Measurements from ENCODE around the gene GSTA4.

GSTA4 gene

DNA sequence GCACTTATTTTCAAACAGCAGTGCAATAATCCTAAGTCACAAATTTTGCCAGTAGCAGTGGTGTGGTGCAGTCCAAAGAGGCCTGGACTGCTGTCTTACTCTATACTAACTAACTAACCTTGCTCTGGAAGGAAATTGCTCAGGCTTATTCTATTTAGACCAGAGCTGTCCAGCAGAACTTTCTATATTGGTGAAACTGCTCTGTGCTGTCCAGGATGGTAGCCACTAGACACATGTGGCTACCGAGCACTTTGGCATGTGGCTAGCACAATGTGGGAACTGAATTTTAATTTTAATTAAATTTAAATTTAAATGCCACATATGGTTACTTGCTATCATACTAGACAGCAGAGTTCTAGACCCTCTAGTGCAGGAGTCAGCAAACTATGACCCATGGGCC lies 43.1 kb upstream of the GSTA4 start:
- no peak for DNase-seq (ENCODE audit: low spot score)

DNA sequence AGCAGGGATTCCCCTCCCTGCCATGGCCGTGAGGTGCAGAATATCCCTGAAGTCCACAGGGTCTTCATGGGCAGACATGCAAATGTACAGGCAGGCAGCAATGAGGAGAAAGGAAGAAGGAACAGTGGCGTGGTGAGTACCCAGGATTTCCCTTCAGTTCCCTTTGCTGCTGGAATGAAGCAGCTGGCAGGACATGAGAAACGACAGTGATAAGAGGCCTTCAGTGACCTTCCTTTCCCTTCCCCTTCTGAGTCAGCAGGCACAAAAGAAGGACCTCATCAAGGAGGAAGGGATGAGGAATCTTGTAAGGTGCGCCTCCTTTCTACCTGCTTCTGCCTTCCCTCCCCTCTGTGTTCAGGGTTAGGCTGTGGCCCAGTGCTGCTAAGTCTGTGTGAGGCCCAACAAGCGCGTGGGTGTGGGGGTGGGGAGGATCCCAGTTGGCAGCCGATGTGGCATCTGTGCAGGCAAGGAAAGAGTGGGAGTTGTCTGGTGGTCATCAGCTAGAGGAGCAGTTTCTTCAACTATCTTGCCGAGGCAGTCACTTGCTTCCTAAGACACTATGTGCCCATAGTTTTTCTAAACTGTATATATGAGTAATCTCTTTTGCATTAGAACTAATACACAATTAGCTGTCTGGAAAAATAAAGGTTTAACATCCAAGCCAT lies 40.6 kb upstream of the GSTA4 start:
- TF ChIP-seq, protein P1, sequence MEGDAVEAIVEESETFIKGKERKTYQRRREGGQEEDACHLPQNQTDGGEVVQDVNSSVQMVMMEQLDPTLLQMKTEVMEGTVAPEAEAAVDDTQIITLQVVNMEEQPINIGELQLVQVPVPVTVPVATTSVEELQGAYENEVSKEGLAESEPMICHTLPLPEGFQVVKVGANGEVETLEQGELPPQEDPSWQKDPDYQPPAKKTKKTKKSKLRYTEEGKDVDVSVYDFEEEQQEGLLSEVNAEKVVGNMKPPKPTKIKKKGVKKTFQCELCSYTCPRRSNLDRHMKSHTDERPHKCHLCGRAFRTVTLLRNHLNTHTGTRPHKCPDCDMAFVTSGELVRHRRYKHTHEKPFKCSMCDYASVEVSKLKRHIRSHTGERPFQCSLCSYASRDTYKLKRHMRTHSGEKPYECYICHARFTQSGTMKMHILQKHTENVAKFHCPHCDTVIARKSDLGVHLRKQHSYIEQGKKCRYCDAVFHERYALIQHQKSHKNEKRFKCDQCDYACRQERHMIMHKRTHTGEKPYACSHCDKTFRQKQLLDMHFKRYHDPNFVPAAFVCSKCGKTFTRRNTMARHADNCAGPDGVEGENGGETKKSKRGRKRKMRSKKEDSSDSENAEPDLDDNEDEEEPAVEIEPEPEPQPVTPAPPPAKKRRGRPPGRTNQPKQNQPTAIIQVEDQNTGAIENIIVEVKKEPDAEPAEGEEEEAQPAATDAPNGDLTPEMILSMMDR (IDR thresholded peaks at IDR 0.05), result no peak
- Histone ChIP-seq H3K4me3 (no peak overlapping the region), H3K27ac (no peak overlapping the region)
- DNase-seq (ENCODE audit: low spot score), result no peak

More for the DNA sequence above, 43.1 kb upstream of the GSTA4 start:
- Histone ChIP-seq H3K27ac (no peak overlapping the region), H3K4me3 (no peak overlapping the region)
- TF ChIP-seq, protein P1 (IDR thresholded peaks at IDR 0.05), result no peak

DNA sequence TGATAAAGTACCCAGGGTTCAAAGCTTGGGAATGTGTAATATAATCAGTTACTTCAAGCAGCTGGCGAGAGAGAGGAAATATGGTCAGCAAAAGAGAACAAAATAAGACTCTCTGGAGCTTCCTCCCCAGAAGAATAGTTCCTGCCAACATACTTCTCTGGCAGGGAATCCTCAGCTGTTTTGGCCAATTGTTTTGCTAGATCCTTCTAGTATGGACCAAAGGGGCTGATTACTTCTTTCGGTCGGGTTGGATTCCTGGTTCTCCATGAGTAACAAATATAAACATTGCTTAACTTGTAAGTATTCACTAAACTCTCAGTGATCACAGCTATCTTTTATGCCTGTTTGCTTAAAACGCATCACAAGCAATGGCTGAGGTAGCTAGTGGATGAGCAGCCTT lies 38.7 kb upstream of the GSTA4 start:
- TF ChIP-seq, protein P1 (IDR thresholded peaks at IDR 0.05), result no peak
- no peak overlapping the region for H3K4me3 ChIP-seq
- no peak overlapping the region for H3K27ac ChIP-seq
- DNase-seq (ENCODE audit: low spot score), result no peak

DNA sequence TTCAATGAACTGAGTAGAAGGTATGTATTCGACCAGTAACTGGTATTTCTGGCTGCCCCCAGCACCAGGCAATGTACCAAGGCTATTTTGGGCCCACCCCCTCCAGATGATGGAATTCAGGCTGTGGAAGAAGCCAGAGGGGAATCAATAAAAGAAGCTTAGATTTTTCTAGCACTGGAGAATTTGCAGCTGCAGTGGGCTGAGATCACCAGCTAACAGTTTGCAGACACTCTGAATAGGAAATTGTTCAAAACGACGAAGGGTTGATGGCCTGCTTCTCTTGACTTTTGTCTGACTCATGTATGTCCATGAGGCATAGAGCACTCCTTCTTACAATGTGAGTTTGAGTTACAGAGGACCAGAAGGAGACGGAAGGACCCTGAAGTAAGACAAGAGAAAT lies 37.8 kb upstream of the GSTA4 start:
- DNase-seq (ENCODE audit: low spot score), result no peak
- no peak overlapping the region for H3K4me3 ChIP-seq
- TF ChIP-seq, protein P1 (IDR thresholded peaks at IDR 0.05), result no peak
- H3K27ac ChIP-seq, result peak overlapping the region in 1 of 2 donors; percentile 52

DNA sequence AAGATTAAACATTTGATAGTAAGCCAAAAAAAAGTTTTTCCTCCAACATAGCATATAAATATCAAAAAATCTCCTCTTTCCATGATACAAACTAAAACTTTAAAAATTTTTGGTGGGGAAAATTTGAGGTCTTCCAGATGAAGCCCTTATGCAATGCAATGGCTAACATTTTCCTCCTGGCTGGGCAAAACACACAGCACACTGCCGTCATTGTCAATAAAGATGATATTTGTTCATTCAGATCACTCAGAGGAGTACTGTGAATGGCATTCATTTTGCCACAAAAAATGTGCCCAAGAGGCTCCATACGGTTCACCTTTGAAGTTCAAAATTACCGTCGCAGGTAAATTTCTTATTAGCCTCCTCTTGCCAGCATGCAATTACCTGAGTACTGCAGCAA lies 36.2 kb upstream of the GSTA4 start:
- DNase-seq (ENCODE audit: low spot score), result no peak
- TF ChIP-seq, protein P1 (IDR thresholded peaks at IDR 0.05), result no peak
- Histone ChIP-seq H3K27ac (no peak overlapping the region), H3K4me3 (no peak overlapping the region)

DNA sequence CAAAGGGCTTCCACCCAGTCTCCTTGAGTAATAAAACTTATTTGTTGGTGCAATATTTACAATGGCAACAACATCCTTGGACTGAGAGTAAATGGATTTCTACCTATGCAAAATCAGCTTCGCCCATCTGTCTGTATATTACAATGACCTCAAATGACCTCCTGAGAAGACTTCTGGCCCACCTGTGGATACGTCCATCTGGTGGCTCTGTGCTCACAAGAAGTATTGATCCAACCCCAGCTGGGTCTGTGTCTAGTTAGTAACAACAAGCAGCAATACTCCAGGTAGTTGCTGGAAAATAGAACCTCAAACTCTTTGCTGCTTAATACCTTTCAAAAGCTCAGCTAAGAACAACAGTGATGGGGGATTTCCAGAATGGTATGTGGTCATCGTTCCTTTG lies 34.7 kb upstream of the GSTA4 start:
- no peak overlapping the region for H3K4me3 ChIP-seq
- TF ChIP-seq, protein P1 (IDR thresholded peaks at IDR 0.05), result no peak
- no peak overlapping the region for H3K27ac ChIP-seq
- no peak for DNase-seq (ENCODE audit: low spot score)

DNA sequence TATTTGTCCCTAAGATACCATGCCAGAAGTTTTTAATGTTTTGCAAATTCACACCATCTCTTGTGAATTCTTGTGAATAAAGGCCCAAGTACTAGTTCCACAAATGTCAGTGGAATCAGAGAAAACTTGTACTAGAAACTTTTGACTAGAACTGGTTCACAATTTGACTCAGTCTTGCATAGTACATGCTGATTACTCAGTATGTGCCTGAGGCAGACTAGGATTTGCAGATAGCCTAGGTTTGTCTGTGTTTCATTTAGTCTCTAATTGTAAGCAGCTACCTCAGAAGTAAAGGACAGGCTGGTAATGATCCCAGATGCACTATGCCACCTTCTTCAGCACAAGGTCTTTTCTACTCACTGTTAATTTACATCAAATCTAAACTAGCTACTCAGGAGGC lies 34.2 kb upstream of the GSTA4 start:
- DNase-seq (ENCODE audit: low spot score), result no peak
- TF ChIP-seq, protein P1 (IDR thresholded peaks at IDR 0.05), result no peak
- no peak overlapping the region for H3K4me3 ChIP-seq
- H3K27ac ChIP-seq, result no peak overlapping the region

Measured in coronary artery (tissue), 2 donors.